Urothelium cell line (cell line): Measurements from ENCODE around the gene SNRPA1.

ENCODE experiments used
- DNase-seq: peaks from one replicate; pipeline ENCODE4 v3.0.0; 2011; ENCODE audit warnings: low spot score, mixed read lengths
- FAIRE-seq: peaks from 2 replicates; lab custom pipeline; 2011; peaks lifted over from hg19 to GRCh38; lab: Jason Lieb, UNC

The SNRPA1 gene

GRCh38 chr15:101320501-101321052 lies 25.5 kb upstream of the SNRPA1 start:
- no peak for FAIRE-seq
- peak; percentile 41 for DNase-seq

DNA sequence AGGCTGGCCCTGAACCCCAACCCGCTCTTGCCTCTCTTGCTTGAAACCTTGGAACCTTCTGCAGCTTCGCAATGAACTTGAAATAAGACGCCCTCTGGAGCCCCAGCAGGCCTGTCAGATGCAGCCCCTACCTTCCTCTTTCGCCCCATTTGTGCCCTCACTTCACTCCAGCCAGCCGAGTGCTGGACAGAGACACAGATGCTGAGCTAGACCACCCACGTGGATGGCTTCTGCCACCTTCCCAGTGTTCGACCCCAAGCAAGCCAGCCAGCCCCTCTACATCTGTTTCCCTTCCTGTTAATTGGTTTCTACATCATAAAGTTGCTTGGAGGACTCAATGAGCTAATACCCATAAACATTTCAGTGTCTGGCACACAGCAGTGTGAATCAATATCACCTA lies 23.8 kb upstream of the SNRPA1 start:
- FAIRE-seq = no peak
- no peak for DNase-seq

DNA sequence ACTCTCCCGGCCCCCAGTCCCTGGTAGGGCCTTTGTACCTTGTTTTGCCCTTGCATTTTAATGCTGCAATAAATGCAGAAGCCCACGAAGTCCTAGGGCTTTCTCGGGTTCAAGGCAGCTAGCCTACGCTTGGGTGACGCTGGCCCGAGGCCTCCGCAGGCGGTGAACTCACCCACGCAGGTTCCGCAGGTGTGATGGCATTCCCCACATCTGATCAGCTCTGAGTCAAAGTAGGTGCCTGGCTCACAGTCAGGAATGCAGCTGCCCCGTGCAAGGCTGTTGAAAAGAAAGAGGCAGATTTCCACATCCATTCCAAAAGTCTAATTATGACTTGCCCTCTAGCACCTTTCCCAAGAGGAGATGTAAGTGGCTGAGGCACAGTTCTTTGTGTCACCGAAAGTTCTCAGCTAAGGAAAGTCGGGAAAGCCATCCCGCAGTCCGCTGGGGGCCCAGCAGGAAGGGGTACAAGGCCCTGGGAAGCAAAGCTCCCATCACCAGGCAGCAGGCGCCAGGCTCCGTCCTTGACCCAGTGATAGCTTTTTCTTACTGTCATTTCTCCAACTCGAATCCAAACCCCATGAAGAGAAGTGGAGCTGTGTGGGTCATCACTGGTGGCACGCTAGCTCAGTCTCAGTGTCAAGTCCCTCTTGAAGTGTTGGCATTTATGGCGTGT lies 23.2 kb upstream of the SNRPA1 start:
- FAIRE-seq = no peak
- DNase-seq = no peak

GRCh38 chr15:101317336-101317872 lies 22.4 kb upstream of the SNRPA1 start:
- FAIRE-seq = no peak

GRCh38 chr15:101316529-101316928 lies 21.5 kb upstream of the SNRPA1 start:
- FAIRE-seq (no peak), DNase-seq (no peak)

More at GRCh38 chr15:101317336-101317872, 22.4 kb upstream of the SNRPA1 start:
- no peak for DNase-seq

DNA sequence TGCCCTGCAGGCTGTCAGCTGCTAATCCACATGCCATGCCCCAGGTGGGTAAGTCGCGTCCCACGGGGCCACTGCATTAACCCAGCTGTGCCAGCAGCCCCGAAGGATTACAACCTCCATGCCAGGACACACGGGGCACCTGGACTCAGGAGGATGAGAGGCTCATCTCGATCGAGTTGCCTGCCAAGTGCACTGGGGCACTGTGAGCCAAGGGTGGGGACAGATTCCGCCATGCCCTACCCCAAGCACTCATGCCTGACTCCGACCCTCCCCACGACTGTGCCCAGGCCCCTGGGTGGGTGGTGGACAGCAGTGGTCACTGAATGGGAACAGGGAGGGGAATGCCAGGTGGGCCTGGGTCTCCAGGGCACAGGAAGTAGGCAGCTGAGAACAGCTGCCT lies 20.7 kb upstream of the SNRPA1 start:
- DNase-seq (no peak), FAIRE-seq (peak; percentile 23)

GRCh38 chr15:101314336-101315125 lies 19.5 kb upstream of the SNRPA1 start:
- no peak for FAIRE-seq

GRCh38 chr15:101313041-101313761 lies 18.2 kb upstream of the SNRPA1 start:
- FAIRE-seq (peak; percentile 27), DNase-seq (no peak)

More at GRCh38 chr15:101314336-101315125, 19.5 kb upstream of the SNRPA1 start:
- no peak for DNase-seq

DNA sequence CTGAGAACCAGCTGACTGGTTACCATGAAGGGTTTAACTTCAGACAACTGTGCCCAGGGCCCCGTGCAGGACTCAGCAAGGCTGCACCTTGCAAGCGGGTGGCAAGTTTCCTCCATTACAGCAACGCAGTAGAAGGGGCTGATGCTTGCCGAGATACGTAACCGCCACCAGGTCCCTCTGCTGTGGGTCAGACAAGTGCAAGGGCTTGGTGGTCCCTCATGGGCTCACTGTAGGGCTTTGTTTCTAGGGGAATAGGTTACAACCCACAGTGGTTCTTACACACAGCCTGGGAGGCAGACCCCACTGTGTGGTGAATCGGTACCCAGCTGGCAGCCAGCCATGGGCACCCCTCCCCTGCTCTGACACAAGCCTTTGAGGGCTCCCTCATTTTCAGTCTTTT lies 15.5 kb upstream of the SNRPA1 start:
- FAIRE-seq = no peak

GRCh38 chr15:101310161-101310480 lies 15.1 kb upstream of the SNRPA1 start:
- FAIRE-seq (no peak), DNase-seq (no peak)

More for the DNA sequence above, 15.5 kb upstream of the SNRPA1 start:
- DNase-seq = no peak

DNA sequence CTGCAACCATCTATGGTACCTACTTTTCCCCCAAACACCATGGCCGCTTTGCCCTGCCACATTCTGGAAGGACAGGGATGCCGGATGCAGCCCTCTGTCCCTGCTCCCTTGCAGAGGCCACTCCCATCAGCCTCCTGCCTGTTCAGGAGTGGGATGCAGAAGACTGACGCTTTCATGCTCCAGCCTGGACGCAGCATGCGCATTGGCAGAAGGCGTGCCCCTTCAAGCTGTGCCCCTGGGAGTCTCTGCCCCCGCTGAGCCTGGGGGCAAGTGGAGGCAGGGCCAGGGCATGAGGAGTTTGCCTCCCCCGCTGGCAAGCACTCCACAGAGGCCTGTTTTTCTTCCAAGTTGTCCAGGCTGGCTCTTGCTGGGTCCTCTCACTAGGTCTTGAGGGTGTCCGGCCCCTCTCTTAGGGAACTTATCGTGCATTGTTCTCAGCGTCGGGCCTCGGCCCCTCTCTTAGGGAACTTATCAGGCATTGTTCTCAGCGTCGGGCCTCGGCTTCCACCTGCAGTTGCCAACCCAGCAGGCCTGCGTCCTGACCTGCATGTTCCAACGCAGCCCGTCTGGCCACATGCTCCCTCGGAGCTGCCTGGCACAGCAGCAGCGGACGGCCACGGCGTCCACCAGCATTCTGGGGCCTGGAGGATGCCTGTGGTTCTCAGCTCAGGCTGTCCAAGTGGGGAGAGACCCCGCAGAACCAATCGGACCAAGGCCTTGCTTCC lies 14.6 kb upstream of the SNRPA1 start:
- DNase-seq (no peak), FAIRE-seq (no peak)

DNA sequence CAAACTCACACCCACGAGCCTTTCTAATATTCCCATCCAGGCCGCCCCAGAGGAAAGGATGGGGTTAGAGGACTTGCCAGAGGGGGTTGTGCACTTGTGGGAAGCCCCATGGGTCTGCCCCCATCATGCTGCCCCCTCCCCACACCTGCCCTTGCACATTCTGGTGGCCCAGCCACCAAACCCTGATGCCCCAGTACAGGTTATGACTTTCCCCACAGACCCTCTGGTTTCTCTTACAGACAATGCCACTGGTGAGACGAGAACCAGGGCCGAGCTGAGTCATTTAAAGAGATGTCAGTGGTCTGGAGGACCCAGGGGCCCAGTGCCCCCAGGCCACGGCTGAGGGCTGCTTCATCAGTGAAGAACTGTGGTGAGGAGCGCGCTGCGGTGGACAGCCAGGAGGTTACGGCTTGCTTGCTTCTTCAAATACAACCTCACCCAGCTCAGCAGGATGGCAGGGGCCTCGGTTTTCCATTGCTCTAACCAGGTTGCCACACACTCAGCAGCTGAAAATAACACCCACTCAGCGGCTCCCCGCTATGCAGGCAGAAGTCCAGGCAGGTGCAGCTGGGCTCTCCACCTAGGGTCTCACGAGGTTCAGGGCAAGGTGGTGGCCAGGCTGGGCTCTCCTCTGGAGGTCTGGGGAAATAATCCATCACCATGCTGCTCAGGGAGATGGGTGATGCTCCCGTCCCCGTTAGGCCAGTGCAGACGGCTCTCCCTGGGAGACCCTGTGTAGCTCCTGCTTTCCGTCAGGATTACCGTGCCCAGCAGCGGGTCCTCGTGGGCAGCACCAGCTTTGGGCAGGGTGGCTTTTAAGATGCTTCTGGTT lies 13.8 kb upstream of the SNRPA1 start:
- DNase-seq = no peak
- FAIRE-seq = no peak

- FAIRE-seq = peak; percentile 61
- DNase-seq = no peak
These were observed 13.0 kb upstream of the SNRPA1 start for GRCh38 chr15:101307897-101308603.

DNA sequence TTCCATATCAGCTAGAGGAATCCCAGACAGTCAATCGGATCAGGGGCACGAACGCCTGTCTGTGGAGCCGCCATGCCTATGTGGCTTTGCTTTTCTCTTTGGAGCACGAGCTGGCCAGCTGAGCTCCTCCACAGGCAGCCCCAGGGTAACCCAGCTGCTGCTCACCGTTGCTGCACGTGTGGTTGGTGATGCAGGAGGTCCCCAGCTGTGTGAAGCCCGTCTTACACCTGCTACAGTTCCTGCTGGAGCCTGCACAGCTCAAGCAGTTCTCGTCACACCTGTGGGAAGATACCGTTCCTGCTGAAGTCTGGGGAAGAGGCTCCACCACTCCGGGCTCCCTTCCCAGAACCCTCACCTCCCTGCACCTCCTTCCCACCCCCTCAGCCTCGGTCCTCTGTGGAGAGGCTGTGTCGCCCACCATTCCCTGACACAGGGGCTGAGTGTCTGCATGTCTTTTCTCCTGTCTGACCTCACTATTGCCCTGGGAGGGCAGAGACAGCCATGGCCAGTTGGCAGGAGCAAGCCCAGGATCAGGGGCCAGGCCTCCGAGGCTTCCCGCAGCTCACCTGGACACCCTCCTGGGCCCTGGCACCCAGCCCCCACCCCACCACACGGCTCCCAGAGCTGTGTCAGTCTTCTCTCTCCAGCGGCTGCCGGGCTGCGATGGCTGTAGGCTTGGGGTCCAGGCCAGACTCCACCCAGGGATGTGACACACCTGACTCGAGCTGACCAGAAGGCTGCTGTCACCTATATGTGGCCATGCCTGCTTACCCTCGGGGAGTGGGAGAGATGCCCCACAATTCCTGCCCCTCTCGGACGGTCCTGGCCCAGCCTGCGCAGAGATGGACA lies 12.2 kb upstream of the SNRPA1 start:
- DNase-seq (no peak), FAIRE-seq (no peak)

DNA sequence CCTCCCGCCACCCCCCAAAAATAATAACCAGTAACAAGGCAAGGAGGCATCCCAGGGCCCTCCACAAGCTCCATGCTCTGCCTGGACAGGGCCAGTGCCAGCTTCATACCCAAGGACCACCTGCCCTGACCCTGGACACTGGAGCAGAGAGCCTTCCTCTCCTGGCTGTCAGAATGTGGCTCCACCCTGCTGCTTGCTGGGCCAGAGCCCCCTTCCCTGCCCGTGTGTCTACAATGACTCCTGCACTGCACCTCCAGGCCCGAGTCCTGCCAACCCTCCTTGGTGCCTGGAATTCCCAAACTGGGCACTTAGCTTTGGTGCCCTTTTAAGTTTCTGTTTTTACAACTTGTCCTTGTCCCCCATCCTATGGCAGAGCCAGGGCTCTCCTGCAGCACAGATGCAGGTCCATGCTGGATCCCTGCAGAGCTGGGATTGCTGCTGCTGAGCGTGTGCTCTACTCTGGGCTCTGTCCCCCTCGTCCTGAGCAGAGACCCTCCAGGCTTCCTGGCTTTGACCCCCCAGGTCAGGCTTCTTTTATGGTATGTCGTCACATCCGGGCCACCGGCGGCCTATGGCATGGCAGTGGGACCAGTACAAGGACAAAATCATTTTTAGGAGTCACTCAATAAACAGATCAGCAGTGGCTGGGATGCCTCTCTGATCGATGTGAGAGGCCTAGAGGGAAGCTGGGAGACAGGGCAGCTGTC lies 11.4 kb upstream of the SNRPA1 start:
- DNase-seq = no peak
- FAIRE-seq = no peak

GRCh38 chr15:101305820-101306255 lies 10.8 kb upstream of the SNRPA1 start:
- no peak for FAIRE-seq

DNA sequence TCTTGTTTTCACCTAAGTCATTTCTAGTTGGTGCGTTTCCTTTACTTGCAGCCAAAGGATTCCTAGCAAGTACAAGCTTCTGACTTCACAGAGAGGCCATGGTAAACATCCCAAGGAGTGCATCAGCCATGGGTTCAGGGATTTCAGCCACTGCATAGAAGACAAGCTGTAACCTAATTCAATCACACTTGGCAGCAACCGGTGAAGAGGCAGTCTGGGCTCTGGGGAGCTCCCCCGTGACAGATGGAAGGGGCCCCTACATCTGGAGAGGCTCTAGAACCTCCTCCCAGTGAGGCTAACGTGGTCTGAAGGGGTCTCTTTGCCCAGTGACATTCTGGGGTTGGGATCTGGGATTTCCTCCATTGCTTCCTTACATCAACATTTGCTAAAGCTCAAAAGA lies 8.4 kb upstream of the SNRPA1 start:
- FAIRE-seq = no peak
- no peak for DNase-seq

More at GRCh38 chr15:101305820-101306255, 10.8 kb upstream of the SNRPA1 start:
- no peak for DNase-seq
